Measurements from ENCODE around the gene GALNT12. TPM values are rescaled to one million over a fixed set of nuclear protein-coding genes. Genes with fewer than 3 reads are reported as not detected.

GALNT12 gene
- total RNA-seq, 6 experiments from 2014 or later = 0.07 to 0.32 (median 0.15) TPM; not detected in 2

DNA sequence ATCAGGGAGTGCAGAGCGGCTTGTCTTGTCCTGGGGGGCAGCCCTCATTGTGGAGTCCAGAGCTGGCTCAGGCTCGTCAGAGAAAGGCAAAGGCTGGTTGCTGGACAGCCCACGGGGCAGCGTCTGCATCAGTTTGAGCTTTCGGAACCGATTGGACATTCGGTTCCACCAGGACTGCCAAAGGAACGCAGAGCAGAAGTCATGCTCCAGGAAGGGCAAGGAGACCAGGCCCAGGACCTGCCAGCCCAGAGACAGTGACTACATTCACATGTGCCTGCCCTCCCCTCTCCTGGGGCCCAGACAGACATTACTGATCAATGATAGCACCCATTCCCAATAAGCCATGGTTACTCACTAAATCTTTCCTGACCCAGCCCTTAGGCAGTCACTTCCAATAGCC lies 29.2 kb upstream of the GALNT12 start:
- H3K27ac Mint-ChIP-seq = no peak overlapping the region
- DNase-seq = no peak
- TF ChIP-seq, protein P1, sequence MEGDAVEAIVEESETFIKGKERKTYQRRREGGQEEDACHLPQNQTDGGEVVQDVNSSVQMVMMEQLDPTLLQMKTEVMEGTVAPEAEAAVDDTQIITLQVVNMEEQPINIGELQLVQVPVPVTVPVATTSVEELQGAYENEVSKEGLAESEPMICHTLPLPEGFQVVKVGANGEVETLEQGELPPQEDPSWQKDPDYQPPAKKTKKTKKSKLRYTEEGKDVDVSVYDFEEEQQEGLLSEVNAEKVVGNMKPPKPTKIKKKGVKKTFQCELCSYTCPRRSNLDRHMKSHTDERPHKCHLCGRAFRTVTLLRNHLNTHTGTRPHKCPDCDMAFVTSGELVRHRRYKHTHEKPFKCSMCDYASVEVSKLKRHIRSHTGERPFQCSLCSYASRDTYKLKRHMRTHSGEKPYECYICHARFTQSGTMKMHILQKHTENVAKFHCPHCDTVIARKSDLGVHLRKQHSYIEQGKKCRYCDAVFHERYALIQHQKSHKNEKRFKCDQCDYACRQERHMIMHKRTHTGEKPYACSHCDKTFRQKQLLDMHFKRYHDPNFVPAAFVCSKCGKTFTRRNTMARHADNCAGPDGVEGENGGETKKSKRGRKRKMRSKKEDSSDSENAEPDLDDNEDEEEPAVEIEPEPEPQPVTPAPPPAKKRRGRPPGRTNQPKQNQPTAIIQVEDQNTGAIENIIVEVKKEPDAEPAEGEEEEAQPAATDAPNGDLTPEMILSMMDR (IDR thresholded peaks at IDR 0.05) = no peak

DNA sequence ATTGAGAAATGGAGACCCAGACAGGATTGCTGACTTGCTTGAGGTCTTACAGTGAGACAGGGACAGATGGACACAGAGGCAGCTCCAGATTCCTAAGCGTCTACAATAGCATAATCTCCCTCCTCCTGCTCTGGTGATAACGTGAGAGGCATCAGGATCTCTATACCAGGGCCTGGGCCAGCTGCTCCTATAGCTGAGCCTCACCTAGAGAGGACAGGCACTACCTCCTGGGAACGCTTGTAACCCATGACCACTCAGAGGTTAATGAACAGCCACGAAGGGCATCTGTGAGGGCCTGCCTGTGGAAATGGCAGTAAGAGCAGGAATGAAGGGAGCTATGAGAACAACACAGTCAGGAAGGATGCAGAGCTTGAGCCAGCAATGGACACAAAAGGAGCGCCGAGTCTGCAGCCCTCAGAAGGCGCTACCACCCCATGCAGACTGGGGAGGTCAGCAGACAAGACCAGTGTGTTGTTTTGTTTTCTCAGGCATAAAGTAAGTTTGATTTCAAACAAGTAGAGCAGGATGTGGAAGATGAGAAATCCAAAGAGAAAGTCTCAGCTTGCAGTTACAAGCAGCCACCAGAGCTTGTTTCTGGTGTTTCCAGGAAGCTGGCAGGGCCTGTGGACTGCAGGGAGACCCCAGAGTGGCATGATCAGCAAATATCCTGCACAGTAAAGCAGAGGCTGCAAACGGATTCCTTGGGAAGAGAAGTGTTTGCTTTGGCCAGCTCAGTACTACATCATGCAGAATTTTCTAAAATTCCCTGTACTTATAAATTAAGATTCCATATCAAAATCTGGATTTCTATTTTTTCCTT lies 28.5 kb upstream of the GALNT12 start:
- no peak for DNase-seq
- H3K4me3 Mint-ChIP-seq = no peak overlapping the region
- no peak overlapping the region for H3K27ac Mint-ChIP-seq
- TF ChIP-seq, protein P1 (IDR thresholded peaks at IDR 0.05) = no peak
- H3K27me3 Mint-ChIP-seq (ENCODE audit: insufficient read depth) = no peaks in the 10 kb centered on the region; the same call in 1 of the 2 replicates
- H3K4me1 Mint-ChIP-seq (ENCODE audit: low read depth) = peaks cover 13% of the 10 kb centered on the region
- H3K9me3 Mint-ChIP-seq = no peaks in the 10 kb centered on the region
- H3K36me3 Mint-ChIP-seq (ENCODE audit: low read depth) = peaks cover 19% of the 10 kb centered on the region

More for the DNA sequence above, 29.2 kb upstream of the GALNT12 start:
- Mint-ChIP-seq H3K4me1 (ENCODE audit: low read depth) (peaks cover 13% of the 10 kb centered on the region), H3K27me3 (ENCODE audit: insufficient read depth) (no peaks in the 10 kb centered on the region; the same call in 1 of the 2 replicates), H3K4me3 (no peak overlapping the region), H3K36me3 (ENCODE audit: low read depth) (peaks cover 18% of the 10 kb centered on the region), H3K9me3 (no peaks in the 10 kb centered on the region)

DNA sequence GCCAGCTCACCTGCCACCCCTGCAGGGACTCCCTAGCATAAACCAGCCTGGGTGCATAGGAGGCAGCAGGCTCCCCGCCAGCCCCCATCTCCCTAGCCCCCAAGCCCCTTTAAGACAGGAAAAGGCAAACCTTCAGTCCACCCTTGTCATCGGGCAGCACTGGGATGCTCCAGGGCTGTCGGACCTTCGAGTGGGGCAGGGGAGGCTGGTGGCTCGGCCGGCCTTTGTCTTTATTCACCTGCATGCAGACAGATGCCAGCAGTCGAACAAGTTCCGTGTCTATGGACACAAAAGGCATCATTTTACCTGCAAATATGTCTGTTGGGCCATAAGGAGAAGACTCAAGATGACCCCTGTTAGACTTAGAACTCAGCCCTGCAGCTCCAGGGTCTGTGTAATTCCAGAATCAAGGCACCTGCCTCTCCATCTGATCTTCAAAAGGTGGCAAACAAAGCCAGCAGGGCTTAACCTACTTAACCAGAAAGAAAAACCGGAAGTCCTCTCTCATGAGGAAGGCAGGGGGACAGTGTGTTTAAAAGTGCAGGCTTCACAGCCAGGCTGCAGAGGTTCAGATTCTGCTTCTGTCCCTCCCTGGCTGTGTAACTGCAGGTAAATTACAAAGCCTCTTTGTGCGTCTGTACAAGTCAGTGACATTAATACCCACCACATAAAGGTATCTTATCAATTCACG lies 27.3 kb upstream of the GALNT12 start:
- no peak overlapping the region for H3K4me3 Mint-ChIP-seq
- peaks cover 8% of the 10 kb centered on the region for H3K4me1 Mint-ChIP-seq (ENCODE audit: low read depth)
- no peaks in the 10 kb centered on the region for H3K9me3 Mint-ChIP-seq
- no peak overlapping the region for H3K27ac Mint-ChIP-seq
- TF ChIP-seq, protein P1 (IDR thresholded peaks at IDR 0.05) = no peak
- DNase-seq = no peak
- no peaks in the 10 kb centered on the region; the same call in 1 of the 2 replicates for H3K27me3 Mint-ChIP-seq (ENCODE audit: insufficient read depth)
- H3K36me3 Mint-ChIP-seq (ENCODE audit: low read depth) = peaks cover 19% of the 10 kb centered on the region

GRCh38 chr9:98781588-98782383 lies 25.7 kb upstream of the GALNT12 start:
- Mint-ChIP-seq H3K4me3 (no peak overlapping the region), H3K4me1 (ENCODE audit: low read depth) (no peaks in the 10 kb centered on the region), H3K27ac (no peak overlapping the region), H3K9me3 (no peaks in the 10 kb centered on the region), H3K27me3 (ENCODE audit: insufficient read depth) (no peaks in the 10 kb centered on the region; the same call in 1 of the 2 replicates), H3K36me3 (ENCODE audit: low read depth) (peaks cover 19% of the 10 kb centered on the region)
- TF ChIP-seq, protein P1 (IDR thresholded peaks at IDR 0.05) = no peak
- DNase-seq = no peak

DNA sequence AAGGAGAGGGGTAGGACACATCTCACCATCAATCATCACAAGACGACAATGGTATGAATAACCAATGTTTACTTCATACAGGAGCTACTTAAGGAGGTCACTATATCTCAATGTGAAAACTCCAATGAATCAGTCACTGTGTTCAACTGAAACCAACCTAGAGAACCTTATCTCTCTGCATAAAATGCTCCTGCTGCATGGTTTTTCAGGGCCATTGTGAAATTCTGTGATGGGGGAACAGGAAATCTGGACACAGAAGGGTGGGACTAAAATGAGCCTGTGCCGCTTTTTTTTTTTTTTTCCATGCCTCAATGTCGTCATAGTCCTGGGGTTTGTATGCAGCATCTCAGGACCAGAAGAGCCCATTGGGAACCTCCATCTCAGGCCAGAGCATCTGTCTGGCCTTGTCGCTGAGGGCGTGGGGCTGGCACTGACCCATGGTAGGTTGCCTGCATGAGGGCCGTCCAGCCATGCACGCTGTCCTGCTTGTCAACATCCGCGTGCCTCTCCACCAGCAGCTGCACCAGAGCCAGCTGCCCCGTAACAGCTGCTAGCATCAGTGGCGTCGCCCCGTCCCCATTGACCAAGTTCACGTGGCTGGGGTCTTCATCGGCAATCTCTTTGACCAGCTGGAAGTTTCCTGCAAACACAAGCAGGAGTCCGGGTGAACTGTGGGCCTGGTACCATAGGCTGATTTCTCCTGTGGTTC lies 23.8 kb upstream of the GALNT12 start:
- no peak for DNase-seq
- no peaks in the 10 kb centered on the region for H3K4me1 Mint-ChIP-seq (ENCODE audit: low read depth)

More for the DNA sequence above, 23.8 kb upstream of the GALNT12 start:
- Mint-ChIP-seq H3K27ac (no peak overlapping the region), H3K36me3 (ENCODE audit: low read depth) (peaks cover 21% of the 10 kb centered on the region), H3K9me3 (no peaks in the 10 kb centered on the region), H3K4me3 (no peak overlapping the region), H3K27me3 (ENCODE audit: insufficient read depth) (no peaks in the 10 kb centered on the region; the same call in 1 of the 2 replicates)
- TF ChIP-seq, protein P1 (IDR thresholded peaks at IDR 0.05) = no peak
